Measurements from ENCODE around the gene ATP1B3.
"Not testable (repeated sequence)": the region's sequence is repeated elsewhere in the genome, so short reads cannot be mapped to it uniquely, and the experiment has no call there.

Gene ATP1B3

GRCh38 chr3:141960731-141961130, 84.3 kb downstream of the ATP1B3 start:
- no peak for DNase-seq (ENCODE audit: low spot score)
- in situ Hi-C loops (cut with MboI; ENCODE audit: low pct_unique_long_range_greater_than_20kb, low sequenced_read_pairs, unreplicated experiment), result no loop called here
- TF ChIP-seq CTCF (IDR thresholded peaks at IDR 0.05; ENCODE audit: extremely low read depth, insufficient read depth, missing control alignments), result no peak

GRCh38 chr3:141963301-141963700, 86.9 kb downstream of the ATP1B3 start:
- no peak for TF ChIP-seq CTCF (IDR thresholded peaks at IDR 0.05; ENCODE audit: extremely low read depth, insufficient read depth, missing control alignments)
- in situ Hi-C loops (cut with MboI; ENCODE audit: low pct_unique_long_range_greater_than_20kb, low sequenced_read_pairs, unreplicated experiment), result no loop called here

GRCh38 chr3:141965471-141965870, 89.0 kb downstream of the ATP1B3 start:
- in situ Hi-C loops (cut with MboI; ENCODE audit: low pct_unique_long_range_greater_than_20kb, low sequenced_read_pairs, unreplicated experiment), result no loop called here
- TF ChIP-seq CTCF (IDR thresholded peaks at IDR 0.05; ENCODE audit: extremely low read depth, insufficient read depth, missing control alignments), result no peak
- DNase-seq (ENCODE audit: low spot score), result no peak

More at GRCh38 chr3:141963301-141963700, 86.9 kb downstream of the ATP1B3 start:
- no peak for DNase-seq (ENCODE audit: low spot score)

- in situ Hi-C loops (cut with MboI; ENCODE audit: low pct_unique_long_range_greater_than_20kb, low sequenced_read_pairs, unreplicated experiment), result no loop called here
- TF ChIP-seq CTCF (IDR thresholded peaks at IDR 0.05; ENCODE audit: extremely low read depth, insufficient read depth, missing control alignments), result no peak
- no peak for DNase-seq (ENCODE audit: low spot score)
These were observed 93.3 kb downstream of the ATP1B3 start for GRCh38 chr3:141969711-141970110.

- in situ Hi-C loops (cut with MboI; ENCODE audit: low pct_unique_long_range_greater_than_20kb, low sequenced_read_pairs, unreplicated experiment), result no loop called here
- TF ChIP-seq CTCF (IDR thresholded peaks at IDR 0.05; ENCODE audit: extremely low read depth, insufficient read depth, missing control alignments), result no peak
- DNase-seq (ENCODE audit: low spot score), result no peak
These were observed 95.1 kb downstream of the ATP1B3 start for GRCh38 chr3:141971571-141971970.

GRCh38 chr3:141972399-141972798, 96.0 kb downstream of the ATP1B3 start:
- in situ Hi-C loops (cut with MboI; ENCODE audit: low pct_unique_long_range_greater_than_20kb, low sequenced_read_pairs, unreplicated experiment), result no loop called here
- no peak for DNase-seq (ENCODE audit: low spot score)
- TF ChIP-seq CTCF (IDR thresholded peaks at IDR 0.05; ENCODE audit: extremely low read depth, insufficient read depth, missing control alignments), result no peak

GRCh38 chr3:141974777-141975176, 98.3 kb downstream of the ATP1B3 start:
- in situ Hi-C loops (cut with MboI; ENCODE audit: low pct_unique_long_range_greater_than_20kb, low sequenced_read_pairs, unreplicated experiment); DNase-seq (ENCODE audit: low spot score): not testable (repeated sequence)

All from GM13977 (cell line).